ENCODE measurements around the gene RNU6-8.

- TF ChIP-seq REST (IDR thresholded peaks at IDR 0.05; ENCODE audit: low read depth) (no peak), TAF1 (IDR thresholded peaks at IDR 0.05; ENCODE audit: low read depth) (no peak), RAD21 (IDR thresholded peaks at IDR 0.05; ENCODE audit: low read depth) (no peak), FOXM1 (IDR thresholded peaks at IDR 0.05; ENCODE audit: borderline replicate concordance, low read depth) (no peak), TEAD4 (IDR thresholded peaks at IDR 0.05) (no peak), EGR1 (IDR thresholded peaks at IDR 0.05) (no peak), ZBTB7A (IDR thresholded peaks at IDR 0.05; ENCODE audit: low read depth) (no peak), EP300 (IDR thresholded peaks at IDR 0.05; ENCODE audit: borderline replicate concordance) (no peak), USF1 (IDR thresholded peaks at IDR 0.05) (no peak), NFIC (IDR thresholded peaks at IDR 0.05) (no peak), YY1 (IDR thresholded peaks at IDR 0.05; ENCODE audit: low read depth) (no peak)
Measured at GRCh38 chr14:32249371-32249770, 46.3 kb upstream of the RNU6-8 start.
